ENCODE measurements around the gene ZNF708.
"Not testable (repeated sequence)": the region's sequence is repeated elsewhere in the genome, so short reads cannot be mapped to it uniquely, and the experiment has no call there.

Gene ZNF708

DNA sequence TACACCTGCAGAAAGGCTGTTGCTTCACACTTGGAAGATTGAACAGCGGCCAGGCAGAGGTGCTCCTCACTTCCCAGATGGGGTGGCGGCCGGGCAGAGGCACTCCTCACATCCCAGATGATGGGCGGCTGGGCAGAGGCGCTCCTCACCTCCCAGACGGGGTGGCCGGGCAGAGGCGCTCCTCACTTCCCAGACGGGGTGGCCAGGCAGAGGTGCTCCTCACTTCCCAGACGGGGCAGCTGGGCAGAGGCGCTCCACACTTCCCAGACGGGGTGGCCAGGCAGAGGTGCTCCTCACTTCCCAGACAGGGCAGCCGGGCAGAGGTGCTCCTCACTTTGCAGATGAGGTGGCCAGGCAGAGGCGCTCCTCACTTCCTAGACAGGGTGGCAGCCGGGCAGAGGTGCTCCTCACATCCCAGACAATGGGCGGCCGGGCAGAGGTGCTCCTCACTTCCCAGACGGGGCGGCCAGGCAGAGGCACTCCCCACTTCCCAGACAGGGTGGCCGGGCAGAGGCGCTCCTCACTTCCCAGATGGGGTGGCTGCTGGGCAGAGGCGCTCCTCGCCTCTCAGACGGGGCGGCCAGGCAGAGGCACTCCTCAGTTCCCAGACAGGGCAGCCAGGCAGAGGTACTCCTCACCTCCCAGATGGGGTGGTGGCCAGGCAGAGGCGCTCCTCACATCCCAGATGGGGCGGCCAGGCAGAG, 69.6 kb downstream of the ZNF708 start:
- DNase-seq = not testable (repeated sequence)

DNA sequence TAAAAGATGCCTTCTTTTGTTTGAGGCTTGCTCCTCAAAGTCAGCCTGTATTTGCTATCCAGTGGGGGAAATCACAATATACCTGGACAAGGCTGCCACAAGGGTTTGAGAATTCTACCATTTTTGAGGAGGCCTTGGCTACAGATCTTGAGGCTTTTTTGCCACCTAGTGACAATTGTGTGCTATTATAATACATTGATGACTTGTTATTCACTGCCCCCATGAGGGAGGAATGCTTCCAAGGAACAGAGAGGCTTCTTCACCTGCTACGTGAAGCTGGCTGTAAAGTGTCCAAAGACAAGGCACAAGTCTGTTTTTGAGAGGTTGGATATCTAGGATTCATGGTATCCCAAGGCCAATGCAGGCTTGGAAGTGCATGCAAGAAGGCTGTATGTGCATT, 72.5 kb downstream of the ZNF708 start:
- no peak for DNase-seq
